IMR-90 (cell line): ENCODE measurements around the gene HRH3. TPM values are rescaled to one million over a fixed set of nuclear protein-coding genes. Genes with fewer than 3 reads are reported as not detected.

ENCODE experiments used
- ATAC-seq: fragments of 200-7000 bp; cut with Tn5 transposase; 2 replicates; pipeline ENCODE4 v1.9.1; 2020; ENCODE audit warnings: low read depth, mild to moderate bottlenecking, moderate library complexity
- BruUV-seq: library from RNA; stranded (reverse); fragments of 400-500 nt; replicated peaks from 2 replicates; lab custom pipeline; 2021; lab: Mats Ljungman, UMichigan
- CTCF ChIA-PET: fragments of 300-600 bp; formaldehyde crosslinking; extraction: SDS; loops from one replicate; lab custom pipeline; 2021; ENCODE audit warnings: antibody characterized with exemption; lab: Yijun Ruan, JAX
- POLR2A ChIA-PET: fragments of 300-600 bp; sonication (Branson Sonifier 250); formaldehyde crosslinking; loops from one replicate; lab custom pipeline; 2022; ENCODE audit warnings: antibody characterized with exemption; ENCODE audit not compliant: unreplicated experiment; lab: Charles Lee
- DNase-seq: peaks from one replicate; pipeline ENCODE4 v3.0.0; 2013
- H2AFZ ChIP-seq: replicated peaks from 2 replicates; pipeline ENCODE3; 2013; ENCODE audit warnings: low read length, mild to moderate bottlenecking; ENCODE audit not compliant: poor library complexity
- H2AK5ac ChIP-seq: 2 replicates; pipeline ENCODE4 v1.6.1; 2013; ENCODE audit warnings: low read depth, low read length, inconsistent platforms
- H2AK9ac ChIP-seq: replicated peaks from 2 replicates; pipeline ENCODE3; 2013; ENCODE audit warnings: mild to moderate bottlenecking, low read depth, low read length, moderate library complexity; ENCODE audit not compliant: poor library complexity
- H2BK120ac ChIP-seq: 2 replicates; pipeline ENCODE4 v1.6.1; 2013; ENCODE audit warnings: low read depth, low read length, inconsistent platforms
- H2BK15ac ChIP-seq: 3 replicates; pipeline ENCODE4 v1.6.1; 2013; ENCODE audit warnings: low read depth, low read length, inconsistent platforms
- H2BK20ac ChIP-seq: 2 replicates; pipeline ENCODE4 v1.6.1; 2013; ENCODE audit warnings: low read depth, mild to moderate bottlenecking, inconsistent platforms, low read length, moderate library complexity
- H2BK5ac ChIP-seq: 2 replicates; pipeline ENCODE4 v1.6.1; 2013; ENCODE audit warnings: mild to moderate bottlenecking, low read depth, low read length, inconsistent platforms; ENCODE audit not compliant: poor library complexity, severe bottlenecking
- H3K14ac ChIP-seq: replicated peaks from 2 replicates; pipeline ENCODE4 v1.6.1; 2013; ENCODE audit warnings: low read depth, low read length, inconsistent platforms
- H3K18ac ChIP-seq: 2 replicates; pipeline ENCODE4 v1.6.1; 2013; ENCODE audit warnings: low read depth, low read length, control low read depth
- H3K23ac ChIP-seq: 2 replicates; pipeline ENCODE4 v1.6.1; 2013; ENCODE audit warnings: low read depth, low read length, inconsistent platforms
- H3K27ac ChIP-seq: 2 replicates; pipeline ENCODE4 v1.5.1; 2013; ENCODE audit warnings: mild to moderate bottlenecking, control low read depth, low read length; ENCODE audit not compliant: insufficient read depth
- H3K27me3 ChIP-seq: 2 replicates; pipeline ENCODE4 v1.6.1; 2013; ENCODE audit warnings: low read length; ENCODE audit not compliant: control insufficient read depth, insufficient read depth
- H3K36me3 ChIP-seq: 2 replicates; pipeline ENCODE4 v1.6.1; 2013; ENCODE audit warnings: low read length, mixed read lengths; ENCODE audit not compliant: control insufficient read depth, insufficient read depth
- H3K4ac ChIP-seq: 2 replicates; pipeline ENCODE4 v1.6.1; 2013; ENCODE audit warnings: low read depth, low read length, inconsistent platforms
- H3K4me1 ChIP-seq: 2 replicates; pipeline ENCODE4 v1.6.1; 2013; ENCODE audit warnings: low read length, mixed read lengths; ENCODE audit not compliant: control insufficient read depth, insufficient read depth
- H3K4me2 ChIP-seq: 2 replicates; pipeline ENCODE4 v1.6.1; 2013; ENCODE audit warnings: low read depth, mild to moderate bottlenecking, control low read depth, low read length, moderate library complexity
- H3K4me3 ChIP-seq: 2 replicates; pipeline ENCODE4 v1.5.1; 2013; ENCODE audit warnings: low read depth, mild to moderate bottlenecking, control low read depth, low read length, moderate library complexity; ENCODE audit not compliant: insufficient read depth
- H3K56ac ChIP-seq: 2 replicates; pipeline ENCODE4 v1.6.1; 2013; ENCODE audit warnings: low read length, inconsistent platforms; ENCODE audit not compliant: insufficient read depth; ENCODE audit errors: extremely low read depth
- H3K79me1 ChIP-seq, 2 experiments: 2 replicates each; pipeline ENCODE4 v1.6.1; 2013; ENCODE audit warnings: low read length in 2 of 2, inconsistent platforms in 1 of 2, low read depth in 1 of 2
- H3K9ac ChIP-seq: 2 replicates; pipeline ENCODE4 v1.6.1; 2013; ENCODE audit warnings: low read depth, low read length, control low read depth
- H3K9me1 ChIP-seq: 2 replicates; pipeline ENCODE4 v1.6.1; 2013; ENCODE audit warnings: low read length, inconsistent platforms; ENCODE audit not compliant: insufficient read depth
- H3K9me3 ChIP-seq: 2 replicates; pipeline ENCODE4 v1.6.1; 2013; ENCODE audit warnings: low read length; ENCODE audit not compliant: control insufficient read depth, insufficient read depth
- H4K20me1 ChIP-seq: 2 replicates; pipeline ENCODE4 v1.6.1; 2013; ENCODE audit warnings: low read length, inconsistent platforms; ENCODE audit not compliant: insufficient read depth
- H4K5ac ChIP-seq: 2 replicates; pipeline ENCODE4 v1.6.1; 2013; ENCODE audit warnings: mild to moderate bottlenecking, low read depth, low read length, control low read depth
- H4K8ac ChIP-seq, 2 experiments: 2 replicates each; pipeline ENCODE4 v1.6.1; 2013; ENCODE audit warnings: low read depth in 2 of 2, low read length in 2 of 2, control low read depth in 1 of 2, inconsistent platforms in 1 of 2
- H4K91ac ChIP-seq: 2 replicates; pipeline ENCODE4 v1.6.1; 2013; ENCODE audit warnings: low read depth, low read length, inconsistent platforms; ENCODE audit not compliant: insufficient read depth
- CHD1 ChIP-seq: IDR thresholded peaks from 2 replicates; pipeline ENCODE4 v1.6.1; 2012; ENCODE audit warnings: low read depth, low read length, improper control_type of control experiment
- FOS ChIP-seq: fragments of 150-350 bp; IDR thresholded peaks from 2 replicates; pipeline ENCODE4 v1.6.1; 2016; ENCODE audit warnings: low read depth, low read length
- MAZ ChIP-seq: IDR thresholded peaks from 2 replicates; pipeline ENCODE4 v1.6.1; 2012; ENCODE audit warnings: low read depth, mild to moderate bottlenecking, low read length, improper control_type of control experiment, moderate library complexity, borderline replicate concordance
- MXI1 ChIP-seq: IDR thresholded peaks from 2 replicates; pipeline ENCODE4 v1.6.1; 2012; ENCODE audit warnings: low read depth, mild to moderate bottlenecking, low read length, moderate library complexity, borderline replicate concordance
- RFX5 ChIP-seq: IDR thresholded peaks from 2 replicates; pipeline ENCODE4 v1.8.0; 2012; ENCODE audit warnings: low read depth, mild to moderate bottlenecking, low read length, moderate library complexity
- SMC3 ChIP-seq: fragments of 150-350 bp; IDR thresholded peaks from 2 replicates; pipeline ENCODE4 v1.6.1; 2016; ENCODE audit warnings: low read depth, mild to moderate bottlenecking, antibody characterized with exemption, low read length, moderate library complexity
- WGBS, 2 experiments: methylation state at CpG; one replicate each; pipeline versions ENCODE4 v1.1.5 to v1.1.7; 2013; ENCODE audit warnings: missing lambda C conversion rate in 2 of 2; ENCODE audit not compliant: insufficient read length in 1 of 2; ENCODE audit errors: extremely low coverage in 2 of 2; 5-methylcytosine and 5-hydroxymethylcytosine counted together
- dilution Hi-C: fragments of 300-500 bp; cut with HindIII; formaldehyde crosslinking; loops from one replicate; pipeline ENCODE4 v1.14.3; 2018; ENCODE audit warnings: low sequenced_read_pairs; ENCODE audit not compliant: unreplicated experiment
- in situ Hi-C: fragments of 300-500 bp; cut with MboI; formaldehyde crosslinking; loops from 3 replicates; pipeline ENCODE4 v1.14.3; 2019; ENCODE audit warnings: low sequenced_read_pairs, inconsistent platforms, mixed read lengths
- intact Hi-C: fragments of 100-400 bp; cut with micrococcal nuclease; formaldehyde crosslinking; loops from 2 replicates; pipeline ENCODE4 v1.10.0; 2022
- polyA plus RNA-seq, 3 experiments: library from polyadenylated mRNA; depleted of rRNA; stranded (reverse); fragments of >200 nt; gene quantifications; 2 replicates each; pipeline ENCODE4 v1.2.3, GENCODE V29; 2012; ENCODE audit warnings: low replicate concordance in 1 of 3
- total RNA-seq: library from RNA; depleted of rRNA; stranded (reverse); fragments of >200 nt; gene quantifications from 2 replicates; pipeline ENCODE4 v1.2.3, GENCODE V29; 2012

The HRH3 gene
- total and polyA plus RNA-seq, 2 of the 4 experiments (the other 2 are of a cell fraction) = not detected

- Histone ChIP-seq H3K18ac (no peak overlapping the region), H4K20me1 (peaks cover 4% of the 10 kb centered on the region), H3K56ac (no peak overlapping the region), H3K4me1 (no peaks in the 10 kb centered on the region), H3K9me3 (no peaks in the 10 kb centered on the region), H3K79me1 (no peaks in the 10 kb centered on the region; a peak in 1 of 4 replicates), H4K91ac (no peak overlapping the region), H3K4me3 (no peak overlapping the region), H2BK5ac (no peak overlapping the region), H2AFZ (no peak overlapping the region), H3K14ac (no peak overlapping the region), H4K5ac (no peak overlapping the region), H3K4me2 (no peak overlapping the region), H3K36me3 (no peaks in the 10 kb centered on the region), H3K23ac (no peak overlapping the region), H3K9ac (no peak overlapping the region), H3K4ac (no peak overlapping the region), H2BK120ac (no peak overlapping the region), H2BK20ac (no peak overlapping the region), H3K27ac (no peak overlapping the region), H2AK9ac (no peak overlapping the region), H3K9me1 (no peaks in the 10 kb centered on the region), H3K27me3 (peaks cover 26% of the 10 kb centered on the region), H4K8ac (no peak overlapping the region), H2BK15ac (no peak overlapping the region), H2AK5ac (no peak overlapping the region)
- ATAC-seq = no peak
- POLR2A ChIA-PET = no interaction called here
- DNase-seq = no peak
- in situ Hi-C loops = no loop called here
- dilution Hi-C loops = no loop called here
- intact Hi-C loops = no loop called here
- CTCF ChIA-PET = no interaction called here
- WGBS, 2 experiments = 71% methylated on average over 7 of the region's 17 CpGs; no CpG with 5 or more reads in 1 of the 2 experiments
- TF ChIP-seq MAZ (no peak), FOS (no peak), SMC3 (no peak), MXI1 (no peak), RFX5 (no peak), CHD1 (no peak)
- BruUV-seq = no TSS peak
Observed at GRCh38 chr20:62209850-62210495, 10.1 kb downstream of the HRH3 start.
